Gastrocnemius medialis (tissue), 4 donors: ENCODE data around the gene HBZ. TPM values are rescaled to one million over a fixed set of nuclear protein-coding genes. Genes with fewer than 3 reads are reported as not detected.

Experiments
- ATAC-seq, 2 donors: fragments of 150-250 bp; one replicate each; pipeline ENCODE4 v1.9.1; 2016
- DNase-seq, 2 donors: peaks; one replicate each; pipeline ENCODE4 v3.0.0-alpha.2; 2019
- H3K27ac ChIP-seq, 4 donors: fragments of 200-600 bp; sonication (generic); 1 replicate in 1 of 4; 2 replicates in 3 of 4; pipeline ENCODE4 v1.5.1; 2016 to 2018; ENCODE audit warnings: mild to moderate bottlenecking in 2 of 4, moderate library complexity in 1 of 4
- H3K27me3 ChIP-seq, 3 donors: fragments of 200-600 bp; sonication (generic) in 2 of 3; 1 replicate in 1 of 3; 2 replicates in 2 of 3; pipeline versions ENCODE4 v1.5.1 to v1.6.0; 2016 to 2019; ENCODE audit warnings: mild to moderate bottlenecking in 1 of 3, moderate library complexity in 1 of 3
- H3K36me3 ChIP-seq, 2 donors: fragments of 200-600 bp; sonication (generic) in 1 of 2; one replicate each; pipeline ENCODE4 v1.5.1; 2017 to 2018
- H3K4me1 ChIP-seq, 2 donors: fragments of 200-600 bp; sonication (generic) in 1 of 2; one replicate each; pipeline ENCODE4 v1.5.1; 2016 to 2017; ENCODE audit warnings: mild to moderate bottlenecking in 2 of 2
- H3K4me3 ChIP-seq, 4 donors: fragments of 200-600 bp; sonication (generic) in 3 of 4; 1 replicate in 1 of 4; 2 replicates in 3 of 4; pipeline ENCODE4 v1.5.1; 2016 to 2019; ENCODE audit warnings: mild to moderate bottlenecking in 2 of 4
- H3K9me3 ChIP-seq, 3 donors: fragments of 200-600 bp; sonication (generic) in 2 of 3; 1 replicate in 1 of 3; 2 replicates in 2 of 3; pipeline ENCODE4 v1.5.1; 2016 to 2019
- POLR2A ChIP-seq, 2 donors: fragments of 450-650 bp; IDR thresholded peaks; one replicate each; pipeline ENCODE4 v1.6.1; 2017; ENCODE audit warnings: antibody characterized with exemption in 2 of 2, mild to moderate bottlenecking in 2 of 2, moderate library complexity in 2 of 2
- in situ Hi-C, 4 donors: fragments of 200-750 bp; cut with MboI; loops; one replicate each; pipeline versions ENCODE4 v1.15.0 to v1.8.0; 2017; ENCODE audit warnings: low sequenced_read_pairs in 4 of 4
- intact Hi-C: fragments of 100-400 bp; cut with DNase I; formaldehyde crosslinking; loops from one replicate; pipeline ENCODE4 v1.15.1; 2023; ENCODE audit warnings: low total_unique reads
- total RNA-seq, 4 donors: library from RNA; depleted of rRNA; stranded (reverse); fragments of >200 nt; gene quantifications; one replicate each; pipeline versions ENCODE4 v1.1.0 to v1.2.3, GENCODE V29; 2016
- TF ChIP-seq, protein P1 (sequence below), 5 experiments: fragments of 450-650 bp in 3 of 5; fragments of 200-600 bp in 2 of 5; sonication (generic) in 2 of 5; IDR thresholded peaks in 4 of 5; conservative IDR thresholded peaks in 1 of 5; 1 replicate in 4 of 5; 2 replicates in 1 of 5; pipeline ENCODE4 v1.5.1; 2016 to 2019; ENCODE audit warnings: antibody characterized with exemption in 5 of 5, mild to moderate bottlenecking in 3 of 5, moderate library complexity in 3 of 5

HBZ gene
- total RNA-seq, 4 donors from 2014 or later, result not detected

DNA sequence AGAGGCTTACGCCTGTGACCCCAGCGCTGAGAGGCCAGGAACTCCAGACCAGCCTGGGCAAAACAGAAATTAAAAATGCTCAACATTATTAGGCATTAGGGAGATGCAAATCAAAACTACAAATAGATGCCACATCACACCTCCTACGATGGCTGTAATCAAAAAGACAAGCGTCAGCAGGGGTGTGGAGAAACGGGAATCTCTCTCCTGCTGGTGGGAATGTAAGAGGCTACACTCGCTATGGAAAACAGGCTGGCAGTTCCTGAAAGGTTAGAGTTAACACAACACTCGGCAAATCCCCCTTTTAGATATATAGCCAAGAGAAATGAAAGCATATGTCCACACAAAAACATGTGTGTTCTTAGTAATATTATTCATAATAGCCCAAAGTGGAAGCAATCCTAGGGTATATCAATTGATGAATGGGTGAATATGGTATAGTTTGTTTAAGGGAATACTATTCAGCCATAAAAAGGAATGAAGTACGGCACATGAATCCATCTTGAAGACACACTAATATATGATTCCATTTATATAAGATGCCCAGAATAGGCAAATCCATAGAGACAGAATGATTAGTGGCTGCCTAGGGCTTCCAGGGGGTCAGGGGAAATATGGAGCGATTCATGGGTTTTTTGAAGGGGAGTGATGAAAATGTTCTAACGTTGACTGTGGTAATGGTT, 12.1 kb upstream of the HBZ start:
- Histone ChIP-seq H3K9me3 (no peaks in the 10 kb centered on the region), H3K27me3 (peaks cover 0 to 10% (median 0%) of the 10 kb centered on the region in 3 donors), H3K36me3 (no peaks in the 10 kb centered on the region), H3K4me1 (peaks cover 2 to 10% of the 10 kb centered on the region in 2 donors), H3K27ac (no peak overlapping the region), H3K4me3 (no peak overlapping the region)
- TF ChIP-seq, protein P1, sequence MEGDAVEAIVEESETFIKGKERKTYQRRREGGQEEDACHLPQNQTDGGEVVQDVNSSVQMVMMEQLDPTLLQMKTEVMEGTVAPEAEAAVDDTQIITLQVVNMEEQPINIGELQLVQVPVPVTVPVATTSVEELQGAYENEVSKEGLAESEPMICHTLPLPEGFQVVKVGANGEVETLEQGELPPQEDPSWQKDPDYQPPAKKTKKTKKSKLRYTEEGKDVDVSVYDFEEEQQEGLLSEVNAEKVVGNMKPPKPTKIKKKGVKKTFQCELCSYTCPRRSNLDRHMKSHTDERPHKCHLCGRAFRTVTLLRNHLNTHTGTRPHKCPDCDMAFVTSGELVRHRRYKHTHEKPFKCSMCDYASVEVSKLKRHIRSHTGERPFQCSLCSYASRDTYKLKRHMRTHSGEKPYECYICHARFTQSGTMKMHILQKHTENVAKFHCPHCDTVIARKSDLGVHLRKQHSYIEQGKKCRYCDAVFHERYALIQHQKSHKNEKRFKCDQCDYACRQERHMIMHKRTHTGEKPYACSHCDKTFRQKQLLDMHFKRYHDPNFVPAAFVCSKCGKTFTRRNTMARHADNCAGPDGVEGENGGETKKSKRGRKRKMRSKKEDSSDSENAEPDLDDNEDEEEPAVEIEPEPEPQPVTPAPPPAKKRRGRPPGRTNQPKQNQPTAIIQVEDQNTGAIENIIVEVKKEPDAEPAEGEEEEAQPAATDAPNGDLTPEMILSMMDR (IDR thresholded peaks at IDR 0.05 in 4 of 5, conservative IDR thresholded peaks at IDR 0.05 in 1 of 5), result no peak
- TF ChIP-seq POLR2A (IDR thresholded peaks at IDR 0.05), result no peak
- no peak for ATAC-seq
- in situ Hi-C loops (no loop called here), intact Hi-C loops (no loop called here)
- DNase-seq, result no peak

DNA sequence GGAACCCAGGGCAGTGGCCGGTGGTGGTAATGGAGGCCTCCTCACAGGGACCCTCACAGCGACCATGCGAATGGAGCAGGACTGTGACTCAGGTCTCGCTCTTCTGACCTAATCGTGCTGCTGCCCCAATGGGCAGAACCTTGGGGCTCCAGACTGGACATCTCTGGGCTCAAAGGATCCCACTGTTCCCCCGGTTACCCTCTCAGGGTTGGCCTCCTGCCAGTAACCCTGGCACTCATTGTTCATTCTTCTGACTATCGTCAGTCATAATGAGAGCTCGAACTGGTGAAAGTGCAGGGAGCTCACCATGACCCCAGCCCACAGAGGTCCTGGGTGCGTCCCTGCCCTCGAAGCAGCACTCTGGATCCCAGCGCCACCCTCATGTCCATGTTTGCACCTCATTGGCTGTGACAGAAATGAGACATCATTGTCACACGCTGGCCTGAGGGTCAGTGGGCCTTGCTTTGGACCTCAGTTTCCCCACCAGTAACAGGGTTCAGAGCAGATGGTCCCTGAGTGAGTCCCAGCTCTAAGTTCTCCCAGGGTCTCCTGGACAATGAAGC, 10.0 kb upstream of the HBZ start:
- no peak for TF ChIP-seq POLR2A (IDR thresholded peaks at IDR 0.05)
- TF ChIP-seq, protein P1 (IDR thresholded peaks at IDR 0.05 in 4 of 5, conservative IDR thresholded peaks at IDR 0.05 in 1 of 5), result no peak
- DNase-seq, result no peak
- ATAC-seq, result no peak
- no peak overlapping the region for H3K27ac ChIP-seq
- in situ Hi-C loops (no loop called here), intact Hi-C loops (no loop called here)
- H3K9me3 ChIP-seq, result no peaks in the 10 kb centered on the region
- peaks cover 0 to 3% of the 10 kb centered on the region in 2 donors for H3K4me1 ChIP-seq
- no peaks in the 10 kb centered on the region for H3K36me3 ChIP-seq
- H3K27me3 ChIP-seq, result peaks cover 0 to 11% (median 5%) of the 10 kb centered on the region in 3 donors
- H3K4me3 ChIP-seq, result no peak overlapping the region

DNA sequence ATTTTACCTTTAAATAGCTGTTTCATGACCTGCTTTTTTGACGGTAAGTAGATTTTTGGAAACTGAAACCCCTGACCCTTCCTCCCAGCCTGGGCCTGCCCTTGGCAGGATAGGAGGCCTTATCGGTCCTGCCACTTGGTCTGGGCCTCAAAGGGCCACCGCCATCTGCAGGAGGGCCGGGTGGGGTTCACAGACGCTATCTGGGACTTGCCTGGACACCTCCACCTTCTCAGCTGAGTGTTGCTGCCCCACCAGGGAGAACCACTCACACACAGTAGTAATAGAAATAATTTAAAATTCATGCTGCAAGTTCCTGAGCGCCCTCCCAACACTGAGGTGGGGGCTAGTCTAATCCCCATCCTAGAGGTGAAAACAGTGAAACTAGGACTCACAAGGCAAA, 9.4 kb upstream of the HBZ start:
- Histone ChIP-seq H3K27me3 (peaks cover 0 to 11% (median 5%) of the 10 kb centered on the region in 3 donors), H3K4me1 (no peaks in the 10 kb centered on the region), H3K36me3 (no peaks in the 10 kb centered on the region), H3K9me3 (no peaks in the 10 kb centered on the region), H3K4me3 (no peak overlapping the region), H3K27ac (no peak overlapping the region)
- intact Hi-C loops, result no loop called here
- no peak for DNase-seq
- ATAC-seq, result no peak
- no peak for TF ChIP-seq POLR2A (IDR thresholded peaks at IDR 0.05)
- TF ChIP-seq, protein P1 (IDR thresholded peaks at IDR 0.05 in 4 of 5, conservative IDR thresholded peaks at IDR 0.05 in 1 of 5), result no peak
- in situ Hi-C loops, result no loop called here

DNA sequence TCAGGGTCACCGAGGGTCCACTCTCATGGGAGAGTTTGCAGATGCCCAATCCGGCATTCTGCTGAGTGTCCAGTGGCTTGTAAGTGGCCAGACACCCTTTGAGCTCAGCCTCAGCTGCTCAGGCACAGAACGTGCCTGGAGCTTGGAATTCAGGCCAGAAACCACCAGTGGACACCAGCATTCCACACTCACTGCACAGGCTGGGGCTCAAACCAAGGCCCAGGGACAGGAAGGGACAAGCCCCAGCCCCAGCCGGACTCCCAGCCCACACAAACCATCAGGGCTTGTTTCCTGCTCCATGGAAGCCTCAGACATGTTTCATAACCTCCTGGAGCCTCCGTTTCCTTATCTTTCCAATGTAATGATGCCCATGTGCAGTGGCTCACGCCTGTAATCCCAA, 9.0 kb upstream of the HBZ start:
- Histone ChIP-seq H3K36me3 (no peaks in the 10 kb centered on the region), H3K9me3 (no peaks in the 10 kb centered on the region), H3K4me1 (no peaks in the 10 kb centered on the region), H3K4me3 (no peak overlapping the region), H3K27ac (no peak overlapping the region), H3K27me3 (peaks cover 0 to 11% (median 5%) of the 10 kb centered on the region in 3 donors)
- DNase-seq (no peak), ATAC-seq (no peak)
- TF ChIP-seq, protein P1 (IDR thresholded peaks at IDR 0.05 in 4 of 5, conservative IDR thresholded peaks at IDR 0.05 in 1 of 5), result no peak
- no peak for TF ChIP-seq POLR2A (IDR thresholded peaks at IDR 0.05)
- intact Hi-C loops, result no loop called here
- in situ Hi-C loops, result no loop called here
